HG02571 (cell line): ENCODE data around the gene SPATA31D3.
"Not testable (repeated sequence)": the region's sequence is repeated elsewhere in the genome, so short reads cannot be mapped to it uniquely, and the experiment has no call there.

Experiments used
- ATAC-seq: cut with Tn5 transposase; IDR thresholded peaks from one replicate; pipeline ENCODE4 v1.9.1; 2021; ENCODE audit warnings: mild to moderate bottlenecking, moderate library complexity; ENCODE audit not compliant: unreplicated experiment

The SPATA31D3 gene

DNA sequence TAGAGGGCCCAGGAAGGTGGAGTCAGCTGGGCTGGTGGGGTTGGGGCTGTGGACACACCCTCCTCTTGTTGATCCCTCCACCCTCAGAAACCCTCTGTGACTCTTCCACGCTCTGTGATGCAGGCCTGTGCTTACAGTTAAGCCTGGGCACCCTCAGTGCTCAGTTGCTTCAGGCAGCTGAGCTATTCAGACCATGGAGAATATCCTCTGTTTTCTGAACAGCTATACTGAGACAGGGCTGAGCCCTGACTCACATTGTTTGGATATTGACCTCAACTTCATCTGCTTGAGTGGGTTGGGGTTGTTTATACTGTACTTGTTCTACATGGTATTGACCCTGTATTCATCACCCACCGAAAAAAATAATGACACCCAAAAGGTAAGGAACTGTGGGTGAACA, at the start of gene SPATA31D3:
Gene SPATA31D3, plus strand, starts transcription at position 108 of the 400 bp plus-strand sequence. Its CDS starts 86 bp downstream, at position 194.
- not testable (repeated sequence) for ATAC-seq

DNA sequence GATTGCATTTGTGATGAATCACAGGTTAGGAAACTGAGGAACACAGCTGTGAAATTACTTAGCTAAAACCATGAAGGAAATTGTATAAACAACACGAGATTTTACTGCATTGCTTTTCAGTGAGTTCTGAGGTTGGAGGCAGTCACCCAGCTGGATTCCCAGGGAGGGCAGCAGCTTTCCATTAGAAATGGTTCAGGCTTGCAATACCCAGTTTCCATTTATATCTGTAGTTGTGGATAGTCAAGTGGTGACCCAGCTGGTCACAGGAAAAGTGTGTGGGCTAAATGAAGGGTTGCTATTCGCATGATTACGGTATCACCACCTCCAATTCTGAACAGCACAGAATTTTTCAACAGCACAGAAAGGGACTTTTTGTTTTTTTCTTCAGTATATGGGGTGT, 49.4 kb upstream of the SPATA31D3 start:
- ATAC-seq, result no peak

- ATAC-seq, result no peak
Observed at GRCh38 chr9:81894891-81895290, 48.4 kb upstream of the SPATA31D3 start.

DNA sequence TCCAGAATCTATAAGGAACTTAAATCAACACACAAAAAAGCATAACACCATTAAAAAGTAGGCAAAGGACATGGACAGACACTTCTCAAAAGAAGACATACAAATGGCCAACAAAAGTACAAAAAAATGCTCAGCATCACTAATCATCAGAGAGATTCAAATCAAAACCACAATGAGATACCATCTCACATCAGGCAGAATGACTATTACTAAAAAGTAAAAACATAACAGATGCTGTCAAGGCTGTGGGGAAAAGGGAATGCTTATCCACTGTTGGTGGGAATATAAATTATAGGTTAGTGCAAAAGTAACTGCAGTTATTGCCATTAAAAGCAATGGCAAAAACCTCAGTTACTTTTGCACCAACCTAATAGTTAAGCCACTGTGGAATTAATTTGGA, 47.2 kb upstream of the SPATA31D3 start:
- no peak for ATAC-seq

- no peak for ATAC-seq
Observed at GRCh38 chr9:81898851-81899250, 44.4 kb upstream of the SPATA31D3 start.

GRCh38 chr9:81902196-81902595, 41.1 kb upstream of the SPATA31D3 start:
- ATAC-seq, result no peak

- ATAC-seq, result no peak
Observed at GRCh38 chr9:81902626-81903025, 40.7 kb upstream of the SPATA31D3 start.

DNA sequence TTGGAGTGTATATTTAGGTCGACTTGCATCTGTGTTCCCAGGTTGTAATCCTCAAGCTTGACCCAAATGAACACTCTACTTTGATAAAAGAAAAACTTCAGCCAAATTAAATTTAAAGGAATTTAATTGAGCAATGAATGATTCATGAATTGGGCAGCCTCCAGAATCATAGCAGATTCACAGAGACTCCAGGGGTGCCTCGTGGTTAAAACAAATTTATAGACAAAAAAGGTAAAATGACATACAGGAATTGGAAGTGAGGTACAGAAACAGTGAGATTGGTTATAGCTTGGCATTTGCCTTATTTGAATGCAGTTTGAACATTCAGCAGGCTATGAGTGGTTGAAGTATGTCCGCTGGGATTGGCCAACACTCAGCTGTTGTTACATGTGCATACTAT, 36.6 kb upstream of the SPATA31D3 start:
- no peak for ATAC-seq

GRCh38 chr9:81912135-81912534, 31.2 kb upstream of the SPATA31D3 start:
- no peak for ATAC-seq

GRCh38 chr9:81915801-81916505, 27.3 kb upstream of the SPATA31D3 start:
- no peak for ATAC-seq

- not testable (repeated sequence) for ATAC-seq
Observed at GRCh38 chr9:81918507-81918906, 24.8 kb upstream of the SPATA31D3 start.

GRCh38 chr9:81928305-81928704, 15.0 kb upstream of the SPATA31D3 start, which contains the start of gene SPATA31D4:
TSS of gene SPATA31D4 (plus strand) at chr9:81928428. CDS start at chr9:81928514, 86 bp downstream.
- ATAC-seq, result not testable (repeated sequence)

DNA sequence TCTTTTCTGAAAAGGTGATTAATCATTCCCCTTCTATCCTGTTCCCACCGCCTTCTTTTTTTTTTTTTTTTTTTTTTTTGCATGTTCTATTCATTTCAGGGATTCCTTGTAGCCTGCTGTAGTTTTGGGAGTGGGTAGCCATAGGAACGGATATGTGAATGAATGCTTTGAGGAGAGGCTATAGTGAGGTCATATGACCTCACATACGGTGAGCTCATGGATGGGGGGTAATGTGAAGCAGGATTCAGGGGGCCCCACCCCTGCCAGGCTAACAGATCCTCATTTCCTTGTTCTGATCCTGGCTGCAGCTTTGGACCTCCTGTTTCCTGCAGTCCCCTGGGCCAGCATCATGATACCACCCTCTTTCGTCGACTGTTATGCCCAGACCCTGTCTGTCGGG, 13.2 kb upstream of the SPATA31D3 start:
- not testable (repeated sequence) for ATAC-seq

DNA sequence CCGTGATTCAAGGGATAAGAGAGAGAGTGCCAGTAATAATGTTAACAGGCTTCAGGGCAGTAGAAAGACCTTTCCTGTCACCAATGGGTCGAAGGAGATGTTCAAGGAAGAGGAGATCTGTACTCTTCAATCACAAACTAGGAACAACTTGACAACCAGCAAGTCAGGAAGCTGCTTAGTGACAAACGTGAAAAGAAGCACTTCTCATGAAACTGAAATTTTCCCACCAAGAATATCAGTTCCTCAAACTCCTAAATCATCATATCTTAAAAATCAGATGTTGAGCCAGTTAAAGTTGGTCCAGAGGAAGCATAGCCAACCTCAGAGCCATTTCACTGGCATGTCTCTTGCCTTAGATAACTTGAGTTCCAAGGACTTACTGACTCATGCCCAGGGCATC, 9.8 kb upstream of the SPATA31D3 start:
- ATAC-seq, result not testable (repeated sequence)

DNA sequence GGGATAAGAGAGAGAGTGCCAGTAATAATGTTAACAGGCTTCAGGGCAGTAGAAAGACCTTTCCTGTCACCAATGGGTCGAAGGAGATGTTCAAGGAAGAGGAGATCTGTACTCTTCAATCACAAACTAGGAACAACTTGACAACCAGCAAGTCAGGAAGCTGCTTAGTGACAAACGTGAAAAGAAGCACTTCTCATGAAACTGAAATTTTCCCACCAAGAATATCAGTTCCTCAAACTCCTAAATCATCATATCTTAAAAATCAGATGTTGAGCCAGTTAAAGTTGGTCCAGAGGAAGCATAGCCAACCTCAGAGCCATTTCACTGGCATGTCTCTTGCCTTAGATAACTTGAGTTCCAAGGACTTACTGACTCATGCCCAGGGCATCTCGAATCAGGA, 5.3 kb downstream of the SPATA31D3 start:
- not testable (repeated sequence) for ATAC-seq

- no peak for ATAC-seq
Observed at GRCh38 chr9:81953096-81953495, 9.8 kb downstream of the SPATA31D3 start.

- no peak for ATAC-seq
Observed at GRCh38 chr9:81955625-81956024, 12.3 kb downstream of the SPATA31D3 start.

DNA sequence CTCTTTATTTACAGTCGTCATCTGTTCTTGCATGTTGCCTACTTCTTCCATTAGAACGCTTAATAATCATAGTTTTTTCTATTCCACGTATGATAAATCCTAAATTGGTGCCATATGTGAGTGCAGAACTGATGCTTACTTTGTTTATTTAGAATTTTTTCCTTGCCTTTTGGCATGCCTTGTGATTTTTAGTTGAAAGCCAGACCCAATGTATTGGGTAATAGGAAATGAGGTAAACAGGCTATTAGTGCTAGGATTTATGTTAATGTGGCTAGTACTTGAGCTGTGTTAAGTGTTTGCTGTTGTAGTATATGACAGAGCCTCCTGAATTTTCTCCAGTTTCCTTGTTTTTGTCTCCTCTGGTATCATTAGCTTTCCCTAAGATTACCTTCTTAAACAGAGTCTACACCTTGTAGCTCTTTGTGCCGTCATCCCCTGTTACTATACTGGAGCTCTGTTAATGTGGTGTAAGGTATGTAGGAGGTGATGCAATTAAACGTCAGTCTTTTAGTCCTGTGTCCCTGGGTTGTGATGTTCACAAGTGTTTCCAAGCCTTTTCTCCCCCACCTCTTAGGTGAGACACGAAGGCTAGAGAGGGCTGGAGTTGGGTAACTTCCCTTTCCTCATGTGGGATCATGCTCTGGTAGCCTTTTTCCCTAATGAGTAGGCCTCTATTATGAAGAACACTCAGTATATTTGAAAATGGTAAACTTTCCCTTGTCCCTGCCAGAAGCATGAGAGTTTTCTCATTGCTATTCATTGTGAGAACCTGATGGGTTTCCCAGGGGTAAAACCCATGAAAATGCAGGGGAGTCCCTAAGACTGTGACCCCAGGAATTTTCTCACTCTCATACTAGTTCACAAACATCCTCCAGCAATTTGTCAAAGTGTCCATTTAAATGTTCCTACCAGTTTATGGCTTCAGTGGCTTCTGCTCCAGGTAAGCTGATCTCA, 21.2 kb downstream of the SPATA31D3 start:
- no peak for ATAC-seq

DNA sequence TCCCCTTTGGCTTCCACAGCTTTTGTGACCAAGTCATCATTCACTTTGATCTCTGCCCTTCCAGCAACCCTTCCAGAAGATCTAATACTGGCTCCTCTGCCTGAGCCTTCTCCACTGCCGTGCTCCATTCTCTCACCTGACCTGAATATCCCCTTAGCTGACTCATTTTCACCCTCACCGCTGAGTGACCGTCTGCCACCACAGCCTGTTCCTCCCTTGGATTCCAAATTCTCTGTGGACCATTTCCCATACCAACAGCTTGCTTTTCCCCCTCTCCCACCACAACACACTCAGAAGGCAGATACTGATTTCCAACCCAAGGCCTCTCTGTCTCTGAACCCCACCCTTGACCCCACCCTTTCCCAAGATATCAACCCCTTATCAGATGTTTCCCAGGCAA, 24.7 kb downstream of the SPATA31D3 start:
- ATAC-seq, result no peak

DNA sequence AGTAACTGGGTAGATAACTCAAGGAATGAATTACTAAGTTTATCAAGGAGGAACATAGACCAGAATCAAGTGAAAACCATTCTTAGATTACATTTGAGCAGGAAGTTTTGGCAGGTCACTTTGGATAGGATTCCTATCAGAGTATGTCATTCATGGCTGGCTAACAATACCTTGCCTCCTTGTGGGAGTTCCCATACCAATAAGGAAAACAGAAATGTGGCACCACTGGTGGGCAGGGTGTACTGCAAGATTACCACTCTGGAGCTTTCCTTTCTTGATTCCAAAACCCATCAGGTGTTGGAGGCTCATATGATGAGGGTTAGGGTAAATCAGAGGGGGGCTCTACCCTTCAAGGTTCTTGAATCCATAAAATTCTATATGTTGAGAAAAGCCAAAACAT, 26.7 kb downstream of the SPATA31D3 start:
- no peak for ATAC-seq

- no peak for ATAC-seq
Observed at GRCh38 chr9:81971727-81972126, 28.4 kb downstream of the SPATA31D3 start.

DNA sequence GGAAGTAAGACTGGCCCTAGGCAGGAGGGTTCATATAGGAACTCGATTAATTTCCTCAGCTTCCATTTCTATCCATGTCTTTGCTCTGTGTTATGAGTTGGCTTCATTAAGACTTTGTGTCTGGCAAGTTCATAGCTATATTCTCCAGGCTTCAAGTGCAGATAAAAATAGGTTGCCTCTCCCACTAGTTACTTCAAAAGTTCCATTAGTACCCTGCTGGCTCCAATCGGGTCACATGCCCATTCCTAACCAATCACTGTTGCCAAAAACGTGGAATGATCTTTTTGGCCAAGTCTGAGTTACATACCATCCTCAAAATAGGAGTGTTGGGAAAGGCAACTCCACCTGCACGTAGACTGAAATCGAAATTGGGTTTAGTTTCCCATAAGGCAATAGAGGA, 31.5 kb downstream of the SPATA31D3 start:
- no peak for ATAC-seq
